Ureter (tissue), 1 donor: ENCODE data around the gene GUCA1C. TPM values are rescaled to one million over a fixed set of nuclear protein-coding genes. Genes with fewer than 3 reads are reported as not detected.

ENCODE experiments used
- DNase-seq: peaks from one replicate; pipeline ENCODE4 v3.0.0-alpha.2; 2020; ENCODE audit warnings: low spot score
- total RNA-seq: library from RNA; stranded (reverse); gene quantifications from one replicate; pipeline ENCODE4 v1.2.4, GENCODE V29; 2023
- donor health status: DM: yes; HTN: yes; CAD: no.

GUCA1C gene
- not detected for total RNA-seq

GRCh38 chr3:108953700-108954099 lies at the start of gene GUCA1C:
GUCA1C (minus strand) TSS chr3:108953879; CDS start chr3:108953762, 117 bp downstream.
- no peak for DNase-seq

GRCh38 chr3:108998436-108998835 lies 44.8 kb upstream of the GUCA1C start:
- no peak for DNase-seq

- no peak for DNase-seq
Measured at GRCh38 chr3:108985844-108986243, 32.2 kb upstream of the GUCA1C start.

GRCh38 chr3:108983051-108983450 lies 29.4 kb upstream of the GUCA1C start:
- DNase-seq: no peak

GRCh38 chr3:108976058-108976457 lies 22.4 kb upstream of the GUCA1C start:
- no peak for DNase-seq

GRCh38 chr3:108973019-108973418 lies 19.3 kb upstream of the GUCA1C start:
- DNase-seq: no peak

- DNase-seq: no peak
Measured at GRCh38 chr3:108972482-108972881, 18.8 kb upstream of the GUCA1C start.

- no peak for DNase-seq
Measured at GRCh38 chr3:108970561-108970960, 16.9 kb upstream of the GUCA1C start.

- DNase-seq: no peak
Measured at GRCh38 chr3:108966773-108967172, 13.1 kb upstream of the GUCA1C start.

GRCh38 chr3:108959017-108959416 lies 5.3 kb upstream of the GUCA1C start:
- no peak for DNase-seq

GRCh38 chr3:108953210-108953609 lies 469 bp downstream of the GUCA1C start:
- DNase-seq: no peak

GRCh38 chr3:108951820-108952501 lies 1.7 kb downstream of the GUCA1C start:
- no peak for DNase-seq

- DNase-seq: no peak
Measured at GRCh38 chr3:108947855-108948254, 5.8 kb downstream of the GUCA1C start.

- no peak for DNase-seq
Measured at GRCh38 chr3:108946292-108947285, 7.1 kb downstream of the GUCA1C start.

- DNase-seq: no peak
Measured at GRCh38 chr3:108940568-108941263, 13.0 kb downstream of the GUCA1C start.

- no peak for DNase-seq
Measured at GRCh38 chr3:108940166-108940565, 13.5 kb downstream of the GUCA1C start.

GRCh38 chr3:108936924-108937689 lies 16.6 kb downstream of the GUCA1C start:
- no peak for DNase-seq

GRCh38 chr3:108931035-108931434 lies 22.6 kb downstream of the GUCA1C start:
- no peak for DNase-seq

- DNase-seq: no peak
Measured at GRCh38 chr3:108918866-108919265, 34.8 kb downstream of the GUCA1C start.

GRCh38 chr3:108914774-108915641 lies 38.7 kb downstream of the GUCA1C start:
- DNase-seq: peak; percentile 58
